Heart left ventricle (tissue), 16 donors: ENCODE measurements around the gene ARL15. TPM values are rescaled to one million over a fixed set of nuclear protein-coding genes. Genes with fewer than 3 reads are reported as not detected.

Experiments used
- ATAC-seq, 4 donors: fragments of 200-7000 bp; cut with Tn5 transposase; one replicate each; pipeline ENCODE4 v1.9.1; 2020 to 2022; ENCODE audit warnings: moderate library complexity in 4 of 4, mild to moderate bottlenecking in 3 of 4, moderate number of reproducible peaks in 1 of 4
- DNase-seq, 5 donors: peaks; one replicate each; pipeline ENCODE4 v3.0.0-alpha.2; 2020
- H3K27ac ChIP-seq, 12 donors: fragments of 200-600 bp; sonication (generic) in 4 of 12; one replicate each; pipeline versions ENCODE4 v1.5.0 to v1.8.0; 2016 to 2022; ENCODE audit warnings: mild to moderate bottlenecking in 2 of 12
- H3K27me3 ChIP-seq, 9 donors: fragments of 200-600 bp; sonication (generic) in 2 of 9; one replicate each; pipeline versions ENCODE4 v1.5.1 to v1.8.0; 2016 to 2022; ENCODE audit warnings: mild to moderate bottlenecking in 3 of 9
- H3K36me3 ChIP-seq, 9 donors: fragments of 200-600 bp; sonication (generic) in 2 of 9; one replicate each; pipeline versions ENCODE4 v1.5.0 to v1.8.0; 2018 to 2022; ENCODE audit warnings: mild to moderate bottlenecking in 2 of 9
- H3K4me1 ChIP-seq, 12 donors: fragments of 200-600 bp; sonication (generic) in 4 of 12; one replicate each; pipeline versions ENCODE4 v1.5.0 to v1.8.0; 2016 to 2022; ENCODE audit warnings: mild to moderate bottlenecking in 3 of 12
- H3K4me3 ChIP-seq, 12 donors: fragments of 200-600 bp; sonication (generic) in 4 of 12; one replicate each; pipeline versions ENCODE4 v1.5.0 to v1.8.0; 2017 to 2022; ENCODE audit warnings: mild to moderate bottlenecking in 9 of 12, moderate library complexity in 4 of 12
- H3K9me3 ChIP-seq, 12 donors: fragments of 200-600 bp; sonication (generic) in 4 of 12; one replicate each; pipeline versions ENCODE4 v1.5.0 to v1.8.0; 2016 to 2022; ENCODE audit warnings: mild to moderate bottlenecking in 1 of 12
- POLR2A ChIP-seq, 2 donors: fragments of 450-650 bp; IDR thresholded peaks; one replicate each; pipeline ENCODE4 v1.6.1; 2017; ENCODE audit warnings: antibody characterized with exemption in 2 of 2, mild to moderate bottlenecking in 2 of 2, moderate library complexity in 2 of 2
- whole genome bisulfite sequencing, 4 donors: extraction: QIAGEN DNeasy Blood & Tissue Kit in 2 of 4; methylation state at CpG; one replicate each; pipeline versions ENCODE4 v1.1.5 to v1.1.7; 2013 to 2018; 5-methylcytosine and 5-hydroxymethylcytosine counted together
- intact Hi-C, 10 donors: fragments of 100-400 bp; cut with DNase I; formaldehyde crosslinking; loops; one replicate each; pipeline versions ENCODE4 v1.11.1 to v1.14.2; 2022
- polyA plus RNA-seq, 2 donors: library from polyadenylated mRNA; stranded (reverse); fragments of 200-250 nt; gene quantifications; one replicate each; pipeline ENCODE4 v1.2.3, GENCODE V29; 2013
- total RNA-seq, 9 donors: library from RNA; depleted of rRNA in 2 of 9; stranded (reverse); fragments of >200 nt in 2 of 9; fragmentation: NEBNext Ultra II Directional in 3 of 9; extraction: Animal tissue kit (Norgen Biotek cat#: 25700) in 3 of 9; gene quantifications; one replicate each; pipeline versions ENCODE4 v1.1.0 to v1.2.4, GENCODE V29; 2016 to 2023
- TF ChIP-seq, protein P1 (sequence below), 12 donors: fragments of 200-600 bp; sonication (generic) in 4 of 12; IDR thresholded peaks; one replicate each; pipeline versions ENCODE4 v1.5.0 to v1.8.0; 2018 to 2022; ENCODE audit warnings: antibody characterized with exemption in 12 of 12, mild to moderate bottlenecking in 5 of 12
- donor health status: ischemic (EF 13 %, LVEDD 7.1; RV severe dilation, severe dysfunction).
- donor health status: healthy with polysubstance abuse.
- donor health status: DM: no; HTN: yes; CAD: no.
- donor health status: DM: no; HTN: no; CAD: no.
- donor health status: ischemic (EF 25% LVEDD 6.9; RV normal size, moderate dysfunction).
- donor health status: ischemic (EF 25% LVEDD 5.7; RV mildly dilated, moderate dysfunction).
- donor health status: healthy.
- donor health status: DM: yes; HTN: yes; CAD: no.
- donor health status: ischemic (EF 35%, LVEDD 5.7; RV mildly dilated, moderate dysfunction).
- donor health status: nonischemic (EF 11% LVEDD 7.7; RV severe dilation, severe dysfunction).
- donor health status: DM: yes; HTN: yes; CAD: no.
- donor health status: PGD.
- donor health status: ischemic (EF 29% LVEDD 5.4; RV normal size, mild dysfunction).
- donor health status: nonischemic (EF 23%, LVEDD 6.1; RV moderate dilation, normal function).

The ARL15 gene
- total and polyA plus RNA-seq, 11 donors, result 7.1 to 35.0 (median 23.2) TPM

- peaks cover 0 to 19% (median 0%) of the 10 kb centered on the region in 12 donors for H3K4me1 ChIP-seq
- TF ChIP-seq, protein P1, sequence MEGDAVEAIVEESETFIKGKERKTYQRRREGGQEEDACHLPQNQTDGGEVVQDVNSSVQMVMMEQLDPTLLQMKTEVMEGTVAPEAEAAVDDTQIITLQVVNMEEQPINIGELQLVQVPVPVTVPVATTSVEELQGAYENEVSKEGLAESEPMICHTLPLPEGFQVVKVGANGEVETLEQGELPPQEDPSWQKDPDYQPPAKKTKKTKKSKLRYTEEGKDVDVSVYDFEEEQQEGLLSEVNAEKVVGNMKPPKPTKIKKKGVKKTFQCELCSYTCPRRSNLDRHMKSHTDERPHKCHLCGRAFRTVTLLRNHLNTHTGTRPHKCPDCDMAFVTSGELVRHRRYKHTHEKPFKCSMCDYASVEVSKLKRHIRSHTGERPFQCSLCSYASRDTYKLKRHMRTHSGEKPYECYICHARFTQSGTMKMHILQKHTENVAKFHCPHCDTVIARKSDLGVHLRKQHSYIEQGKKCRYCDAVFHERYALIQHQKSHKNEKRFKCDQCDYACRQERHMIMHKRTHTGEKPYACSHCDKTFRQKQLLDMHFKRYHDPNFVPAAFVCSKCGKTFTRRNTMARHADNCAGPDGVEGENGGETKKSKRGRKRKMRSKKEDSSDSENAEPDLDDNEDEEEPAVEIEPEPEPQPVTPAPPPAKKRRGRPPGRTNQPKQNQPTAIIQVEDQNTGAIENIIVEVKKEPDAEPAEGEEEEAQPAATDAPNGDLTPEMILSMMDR (IDR thresholded peaks at IDR 0.05), result no peak
- no peak for TF ChIP-seq POLR2A (IDR thresholded peaks at IDR 0.05)
- 74 to 85% (median 79%) methylated on average over 2 of the region's 2 CpGs for WGBS, 4 donors
- intact Hi-C loops, result no loop called here
- no peak overlapping the region for H3K4me3 ChIP-seq
- ATAC-seq (no peak), DNase-seq (no peak)
- no peak overlapping the region for H3K27ac ChIP-seq
- peaks cover 0 to 8% (median 0%) of the 10 kb centered on the region in 9 donors for H3K36me3 ChIP-seq
- peaks cover 0 to 13% (median 2%) of the 10 kb centered on the region in 12 donors for H3K9me3 ChIP-seq
- no peaks in the 10 kb centered on the region for H3K27me3 ChIP-seq
These were observed 300.5 kb downstream of the ARL15 start for GRCh38 chr5:54009828-54010227.

DNA sequence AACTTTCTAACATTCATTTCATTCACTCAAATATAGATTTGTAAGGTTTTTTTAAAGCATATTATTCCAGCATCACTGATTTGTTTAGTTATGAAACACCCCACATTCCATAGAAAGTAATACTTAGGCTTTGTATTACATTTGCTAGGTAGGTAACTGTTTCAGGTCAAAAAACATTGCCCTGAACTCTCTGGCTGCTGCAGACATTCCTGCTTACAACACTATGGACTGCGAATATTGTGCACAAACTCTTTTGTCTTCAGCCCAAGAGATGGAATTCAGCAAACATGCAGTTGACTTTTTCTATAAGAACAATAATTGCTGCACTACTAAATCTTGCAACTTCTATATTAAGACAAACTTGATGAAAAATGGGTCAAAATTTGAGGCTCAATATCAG is 301.0 kb downstream of the ARL15 start:
- Histone ChIP-seq H3K4me3 (no peak overlapping the region), H3K27me3 (no peaks in the 10 kb centered on the region), H3K36me3 (peaks cover 0 to 8% (median 0%) of the 10 kb centered on the region in 9 donors), H3K27ac (no peak overlapping the region), H3K9me3 (peaks cover 0 to 11% (median 2%) of the 10 kb centered on the region in 12 donors), H3K4me1 (peaks cover 0 to 19% (median 0%) of the 10 kb centered on the region in 12 donors)
- no peak for DNase-seq
- 0 to 95% (median 39%) methylated on average over 1 of the region's 1 CpG for WGBS, 4 donors
- no peak for TF ChIP-seq POLR2A (IDR thresholded peaks at IDR 0.05)
- TF ChIP-seq, protein P1 (IDR thresholded peaks at IDR 0.05), result no peak
- no peak for ATAC-seq
- intact Hi-C loops, result no loop called here

DNA sequence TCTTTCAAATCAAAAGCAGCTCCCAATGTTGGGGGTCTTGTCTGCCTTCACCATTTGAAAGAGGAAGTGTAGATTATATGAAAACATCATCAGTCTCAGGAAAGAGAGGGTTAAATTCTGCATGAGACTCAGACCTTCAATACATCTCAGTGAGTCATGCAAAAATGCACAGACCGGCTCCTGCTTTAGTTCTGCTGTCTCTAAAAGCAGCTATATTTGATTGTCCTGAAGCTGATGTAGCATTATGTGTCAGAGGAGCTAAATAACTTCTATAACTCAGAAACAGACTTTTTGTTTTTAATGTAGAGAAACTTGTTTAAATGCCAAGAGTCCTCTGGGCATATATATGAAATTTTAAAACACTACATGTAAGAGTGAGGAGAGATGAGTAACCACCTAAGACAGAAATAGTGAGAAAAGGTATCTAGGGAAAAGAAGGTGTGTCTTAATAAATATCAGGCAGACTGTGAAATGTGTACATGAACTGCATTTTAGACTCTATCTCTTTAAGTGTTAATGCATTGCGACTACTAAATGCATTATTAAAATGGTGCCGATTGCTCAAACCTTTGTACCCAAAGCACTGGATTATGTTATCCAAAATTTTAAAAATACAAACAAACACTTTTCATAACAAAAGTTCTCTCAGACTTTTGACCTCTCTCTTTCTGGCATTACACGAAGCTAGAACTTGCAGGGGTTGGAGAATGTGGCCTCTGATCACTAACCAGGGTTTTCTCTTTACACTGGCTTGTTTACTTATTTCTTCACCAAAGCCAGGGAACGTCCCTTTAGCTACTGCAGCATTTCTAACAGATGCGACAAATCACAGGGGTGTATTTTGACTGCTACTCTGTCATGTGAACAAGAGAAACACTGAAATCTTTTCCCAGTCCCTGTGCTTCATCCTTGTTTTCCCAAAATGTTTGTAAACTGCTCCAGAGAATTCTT is 302.3 kb downstream of the ARL15 start:
- no peaks in the 10 kb centered on the region for H3K9me3 ChIP-seq
- no peak overlapping the region for H3K4me3 ChIP-seq
- no peak overlapping the region for H3K27ac ChIP-seq
- peaks cover 0 to 14% (median 0%) of the 10 kb centered on the region in 12 donors for H3K4me1 ChIP-seq
- ATAC-seq (no peak), DNase-seq (no peak)
- intact Hi-C loops, result no loop called here
- no peak for TF ChIP-seq POLR2A (IDR thresholded peaks at IDR 0.05)
- TF ChIP-seq, protein P1 (IDR thresholded peaks at IDR 0.05), result no peak
- 66 to 75% (median 67%) methylated on average over 6 of the region's 6 CpGs for WGBS, 4 donors
- H3K27me3 ChIP-seq, result no peaks in the 10 kb centered on the region
- peaks cover 0 to 4% (median 0%) of the 10 kb centered on the region in 9 donors for H3K36me3 ChIP-seq

DNA sequence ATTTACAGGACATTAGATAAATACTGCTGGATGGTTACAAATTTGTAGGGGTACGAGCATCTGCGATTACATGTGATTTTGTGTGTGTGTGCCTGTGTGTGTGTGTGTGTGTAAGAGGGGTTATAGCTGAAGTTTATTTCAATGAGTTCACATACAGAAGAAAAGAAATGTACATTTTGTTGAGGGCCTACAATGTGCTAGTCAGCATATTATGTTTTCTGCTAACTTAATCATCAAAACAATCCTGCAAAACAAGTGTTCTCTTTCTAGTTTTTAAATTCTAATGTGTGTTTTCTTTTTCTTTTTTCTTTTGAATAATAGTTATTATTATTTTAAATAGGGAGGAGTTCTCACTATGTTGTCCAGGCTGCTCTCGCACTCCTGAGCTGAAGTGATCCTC is 305.7 kb downstream of the ARL15 start:
- H3K27ac ChIP-seq, result no peak overlapping the region
- no peaks in the 10 kb centered on the region for H3K36me3 ChIP-seq
- no peak for ATAC-seq
- no peak for DNase-seq
- 66 to 100% (median 82%) methylated on average over 3 of the region's 3 CpGs for WGBS, 4 donors
- intact Hi-C loops, result no loop called here
- H3K9me3 ChIP-seq, result no peaks in the 10 kb centered on the region
- TF ChIP-seq POLR2A (IDR thresholded peaks at IDR 0.05), result no peak
- TF ChIP-seq, protein P1 (IDR thresholded peaks at IDR 0.05), result no peak
- no peaks in the 10 kb centered on the region for H3K27me3 ChIP-seq
- no peak overlapping the region for H3K4me3 ChIP-seq
- H3K4me1 ChIP-seq, result peaks cover 0 to 22% (median 0%) of the 10 kb centered on the region in 12 donors
